K562 (cell line): Measurements from ENCODE around the gene FDX1.

Source experiments
- CEBPB ChIP-seq: fragments of 450-650 bp; IDR thresholded peaks from 2 replicates; pipeline ENCODE4 v1.6.1; 2016; ENCODE audit warnings: missing genetic modification characterization, missing compliant biosample characterization
- EHMT2 ChIP-seq: fragments of 450-650 bp; IDR thresholded peaks from 2 replicates; pipeline ENCODE4 v1.6.1; 2018; ENCODE audit warnings: antibody characterized with exemption
- SMARCA5 ChIP-seq: fragments of 450-650 bp; IDR thresholded peaks from 2 replicates; pipeline ENCODE4 v1.6.1; 2016
- SREBF2 ChIP-seq: sonication (generic); formaldehyde crosslinking; IDR thresholded peaks from 2 replicates; pipeline ENCODE4 v1.4.0; 2020; ENCODE audit warnings: mild to moderate bottlenecking, missing genetic modification reagents
- ZNF274 ChIP-seq: IDR thresholded peaks from 2 replicates; pipeline ENCODE4 v1.6.1; 2011; ENCODE audit warnings: low read depth, mild to moderate bottlenecking, low read length, moderate library complexity, borderline replicate concordance
- TF ChIP-seq, protein P1 (sequence below), 3 experiments: IDR thresholded peaks in 2 of 3; conservative IDR thresholded peaks in 1 of 3; 2 replicates each; pipeline ENCODE4 v1.5.1; 2011 to 2012; ENCODE audit warnings: low read length in 3 of 3, mild to moderate bottlenecking in 3 of 3, control low read depth in 2 of 3, improper control_type of control experiment in 1 of 3, inconsistent platforms in 1 of 3, low read depth in 1 of 3, mixed read lengths in 1 of 3, moderate library complexity in 1 of 3; ENCODE audit not compliant: insufficient read depth in 2 of 3

DNA sequence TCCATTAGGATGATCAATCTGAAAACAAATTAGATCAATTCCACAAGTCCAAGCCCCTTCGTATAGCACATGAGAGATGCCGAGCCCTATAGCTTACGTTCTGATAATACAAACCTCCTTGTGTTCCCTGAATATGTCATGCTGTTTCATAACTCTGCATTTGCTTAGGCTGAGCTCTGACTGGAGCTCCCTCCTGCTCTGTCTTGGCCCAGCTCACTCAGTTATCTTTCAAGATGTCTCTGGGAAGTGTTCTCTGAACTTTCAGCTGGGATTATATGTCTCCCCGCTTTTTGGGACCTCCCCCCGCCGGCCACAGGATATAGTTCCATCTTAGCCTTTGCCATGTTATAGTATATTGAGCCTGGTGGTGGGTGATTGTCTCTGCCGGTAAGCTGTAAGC is 44.0 kb downstream of the FDX1 start:
- TF ChIP-seq CEBPB (tag) (no peak), EHMT2 (no peak), SMARCA5 (no peak), SREBF2 (CRISPR knock-in tag) (no peak), ZNF274 (no peak)
- TF ChIP-seq, protein P1, sequence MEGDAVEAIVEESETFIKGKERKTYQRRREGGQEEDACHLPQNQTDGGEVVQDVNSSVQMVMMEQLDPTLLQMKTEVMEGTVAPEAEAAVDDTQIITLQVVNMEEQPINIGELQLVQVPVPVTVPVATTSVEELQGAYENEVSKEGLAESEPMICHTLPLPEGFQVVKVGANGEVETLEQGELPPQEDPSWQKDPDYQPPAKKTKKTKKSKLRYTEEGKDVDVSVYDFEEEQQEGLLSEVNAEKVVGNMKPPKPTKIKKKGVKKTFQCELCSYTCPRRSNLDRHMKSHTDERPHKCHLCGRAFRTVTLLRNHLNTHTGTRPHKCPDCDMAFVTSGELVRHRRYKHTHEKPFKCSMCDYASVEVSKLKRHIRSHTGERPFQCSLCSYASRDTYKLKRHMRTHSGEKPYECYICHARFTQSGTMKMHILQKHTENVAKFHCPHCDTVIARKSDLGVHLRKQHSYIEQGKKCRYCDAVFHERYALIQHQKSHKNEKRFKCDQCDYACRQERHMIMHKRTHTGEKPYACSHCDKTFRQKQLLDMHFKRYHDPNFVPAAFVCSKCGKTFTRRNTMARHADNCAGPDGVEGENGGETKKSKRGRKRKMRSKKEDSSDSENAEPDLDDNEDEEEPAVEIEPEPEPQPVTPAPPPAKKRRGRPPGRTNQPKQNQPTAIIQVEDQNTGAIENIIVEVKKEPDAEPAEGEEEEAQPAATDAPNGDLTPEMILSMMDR (IDR thresholded peaks at IDR 0.05 in 2 of 3, conservative IDR thresholded peaks at IDR 0.05 in 1 of 3; ENCODE audit: insufficient read depth in 2 of 3, low read depth in 1 of 3, low read length in 3 of 3), result no peak
